CD4-positive, alpha-beta T cell treated with Interferon gamma for 1 hour (primary cell): ENCODE results near the gene DRP2.
"Not testable (repeated sequence)": the region's sequence is repeated elsewhere in the genome, so short reads cannot be mapped to it uniquely, and the experiment has no call there.

ENCODE experiments used
- DNase-seq: peaks from one replicate; pipeline ENCODE4 v3.0.0-alpha.2; 2020

DRP2 gene, protein sequence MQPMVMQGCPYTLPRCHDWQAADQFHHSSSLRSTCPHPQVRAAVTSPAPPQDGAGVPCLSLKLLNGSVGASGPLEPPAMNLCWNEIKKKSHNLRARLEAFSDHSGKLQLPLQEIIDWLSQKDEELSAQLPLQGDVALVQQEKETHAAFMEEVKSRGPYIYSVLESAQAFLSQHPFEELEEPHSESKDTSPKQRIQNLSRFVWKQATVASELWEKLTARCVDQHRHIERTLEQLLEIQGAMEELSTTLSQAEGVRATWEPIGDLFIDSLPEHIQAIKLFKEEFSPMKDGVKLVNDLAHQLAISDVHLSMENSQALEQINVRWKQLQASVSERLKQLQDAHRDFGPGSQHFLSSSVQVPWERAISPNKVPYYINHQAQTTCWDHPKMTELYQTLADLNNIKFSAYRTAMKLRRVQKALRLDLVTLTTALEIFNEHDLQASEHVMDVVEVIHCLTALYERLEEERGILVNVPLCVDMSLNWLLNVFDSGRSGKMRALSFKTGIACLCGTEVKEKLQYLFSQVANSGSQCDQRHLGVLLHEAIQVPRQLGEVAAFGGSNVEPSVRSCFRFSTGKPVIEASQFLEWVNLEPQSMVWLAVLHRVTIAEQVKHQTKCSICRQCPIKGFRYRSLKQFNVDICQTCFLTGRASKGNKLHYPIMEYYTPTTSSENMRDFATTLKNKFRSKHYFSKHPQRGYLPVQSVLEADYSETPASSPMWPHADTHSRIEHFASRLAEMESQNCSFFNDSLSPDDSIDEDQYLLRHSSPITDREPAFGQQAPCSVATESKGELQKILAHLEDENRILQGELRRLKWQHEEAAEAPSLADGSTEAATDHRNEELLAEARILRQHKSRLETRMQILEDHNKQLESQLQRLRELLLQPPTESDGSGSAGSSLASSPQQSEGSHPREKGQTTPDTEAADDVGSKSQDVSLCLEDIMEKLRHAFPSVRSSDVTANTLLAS

GRCh38 chrX:101219116-101219863, at the start of gene DRP2:
TSS of gene DRP2 (plus strand) at chrX:101219786. CDS start at chrX:101231648, 11,862 bp downstream.
- no peak for DNase-seq

DNA sequence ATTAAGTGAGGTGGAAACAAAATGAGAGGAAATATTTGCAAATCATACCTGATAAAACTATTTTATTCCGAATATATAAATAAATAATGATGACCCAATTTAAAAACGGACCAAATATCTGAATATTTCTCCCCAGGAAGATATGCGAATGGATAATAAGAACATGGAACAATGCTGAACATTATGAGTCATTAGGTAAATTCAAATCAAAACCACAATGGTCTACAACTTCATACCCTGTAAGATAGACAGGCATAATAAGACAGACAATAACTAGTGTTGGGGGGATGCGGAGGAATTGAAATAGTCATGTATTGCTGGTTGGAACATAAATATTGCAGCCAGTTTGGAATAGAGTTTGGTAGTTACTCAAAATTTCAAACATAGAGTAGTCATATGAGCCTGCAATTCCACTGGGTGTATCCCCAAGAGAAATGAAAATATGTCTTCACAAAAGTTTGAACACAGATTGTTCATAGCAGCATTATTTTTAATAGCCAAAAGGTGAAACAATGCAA, 47.6 kb upstream of the DRP2 start:
- no peak for DNase-seq

DNA sequence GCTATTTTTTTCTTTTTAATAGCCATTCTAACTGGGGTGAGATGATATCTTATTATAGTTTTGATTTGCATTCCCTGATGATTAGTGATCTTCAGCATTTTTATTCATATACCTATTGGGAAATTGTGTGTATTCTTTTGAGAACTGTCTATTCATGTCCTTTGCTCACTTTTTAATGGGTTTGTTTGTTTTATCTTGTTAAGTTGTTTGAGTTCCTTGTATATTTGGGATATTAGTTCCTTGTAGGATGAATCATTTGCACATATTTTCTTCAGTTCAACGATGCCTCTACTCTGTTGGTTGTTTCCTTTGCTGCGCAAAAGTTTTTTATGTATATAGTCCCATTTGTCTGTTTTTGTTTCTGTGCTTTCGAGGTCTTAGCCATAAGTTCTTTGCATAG, 43.1 kb upstream of the DRP2 start:
- no peak for DNase-seq

GRCh38 chrX:101184876-101185275, 34.7 kb upstream of the DRP2 start:
- DNase-seq = not testable (repeated sequence)

- DNase-seq = not testable (repeated sequence)
Observed at GRCh38 chrX:101187961-101188360, 31.6 kb upstream of the DRP2 start.

- no peak for DNase-seq
Observed at GRCh38 chrX:101190736-101191135, 28.9 kb upstream of the DRP2 start.

GRCh38 chrX:101191217-101191750, 28.3 kb upstream of the DRP2 start:
- no peak for DNase-seq

GRCh38 chrX:101195442-101196173, 24.0 kb upstream of the DRP2 start:
- no peak for DNase-seq

DNA sequence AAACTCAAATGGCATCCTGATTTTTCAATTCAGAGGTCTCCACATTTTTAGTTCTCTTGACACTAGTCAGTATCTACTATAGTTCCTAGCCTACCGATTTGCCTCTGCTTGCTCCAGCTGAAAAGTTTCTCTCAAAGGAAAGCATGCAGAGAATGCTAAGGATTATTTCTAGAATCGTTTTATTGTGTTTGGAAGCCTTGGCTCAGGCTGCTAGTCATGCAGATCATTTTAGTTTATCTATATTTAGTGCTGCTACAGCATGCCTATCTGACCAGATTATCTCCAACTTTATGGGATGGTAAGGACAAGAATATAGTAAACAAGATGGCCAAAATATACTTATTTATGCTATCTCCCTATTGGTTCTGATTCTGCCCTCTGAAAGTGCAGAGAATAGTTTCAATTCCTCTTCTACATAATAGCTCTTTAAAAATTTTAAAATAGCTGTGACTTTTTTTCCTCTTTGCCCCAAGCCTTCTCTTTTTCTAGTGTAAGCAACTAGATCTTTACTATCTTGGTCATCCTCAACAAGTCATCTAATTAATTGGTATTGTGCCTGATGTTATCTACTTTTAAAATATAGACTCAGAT, 15.7 kb upstream of the DRP2 start:
- DNase-seq = no peak

DNA sequence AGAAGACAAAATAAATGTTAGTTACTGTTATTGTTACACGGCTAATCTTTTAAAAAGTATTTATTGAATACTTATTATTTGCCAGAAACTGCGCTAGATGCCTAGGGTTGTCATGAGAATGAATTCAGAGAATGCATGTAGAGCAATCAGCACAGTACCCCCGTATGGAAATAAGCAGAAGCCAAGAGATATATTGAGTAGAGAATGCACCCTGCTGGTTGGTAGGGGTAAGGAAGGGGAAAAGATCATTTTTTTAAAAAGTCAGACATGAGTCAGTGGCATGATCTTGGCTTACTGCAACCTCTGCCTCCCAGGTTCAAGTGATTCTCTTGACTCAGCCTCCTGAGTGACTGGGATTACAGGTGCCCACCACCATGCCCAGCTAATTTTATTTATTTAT, 13.1 kb upstream of the DRP2 start:
- no peak for DNase-seq

DNA sequence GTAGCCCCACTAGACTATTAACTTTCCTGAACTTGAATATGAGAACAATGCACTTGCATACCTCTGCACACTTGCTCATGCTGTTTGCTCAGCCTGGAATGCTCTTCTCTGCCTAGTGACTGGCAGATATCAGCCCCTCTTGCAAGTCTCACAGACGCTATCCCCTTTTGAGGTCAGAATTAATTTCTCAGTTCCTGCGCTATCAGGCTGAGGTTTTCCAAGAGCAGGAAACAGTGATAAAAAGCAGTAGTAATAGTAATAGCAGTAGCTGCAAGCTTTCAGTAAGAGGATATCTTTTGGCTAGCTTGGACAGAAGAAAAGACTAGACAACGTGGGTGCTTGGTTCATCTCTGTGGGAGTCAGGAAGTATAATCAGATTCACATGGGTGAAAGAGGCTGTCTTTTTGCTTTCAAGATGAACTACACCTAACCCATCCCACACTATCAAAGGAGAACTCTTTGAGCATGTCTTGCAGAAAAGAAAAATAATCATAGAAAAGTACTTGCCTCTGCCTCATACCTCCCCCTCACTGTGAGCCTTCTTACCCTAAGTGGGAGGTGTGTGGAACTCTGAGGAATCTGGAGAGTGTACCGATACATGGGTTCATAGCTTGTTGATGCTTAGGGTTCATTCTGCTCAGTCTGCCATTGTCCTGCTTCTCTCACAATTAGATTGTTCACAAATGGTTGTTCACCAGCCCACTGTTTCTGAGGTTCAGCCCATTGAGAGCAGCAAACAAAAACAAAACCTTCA, 11.3 kb upstream of the DRP2 start:
- DNase-seq = no peak

DNA sequence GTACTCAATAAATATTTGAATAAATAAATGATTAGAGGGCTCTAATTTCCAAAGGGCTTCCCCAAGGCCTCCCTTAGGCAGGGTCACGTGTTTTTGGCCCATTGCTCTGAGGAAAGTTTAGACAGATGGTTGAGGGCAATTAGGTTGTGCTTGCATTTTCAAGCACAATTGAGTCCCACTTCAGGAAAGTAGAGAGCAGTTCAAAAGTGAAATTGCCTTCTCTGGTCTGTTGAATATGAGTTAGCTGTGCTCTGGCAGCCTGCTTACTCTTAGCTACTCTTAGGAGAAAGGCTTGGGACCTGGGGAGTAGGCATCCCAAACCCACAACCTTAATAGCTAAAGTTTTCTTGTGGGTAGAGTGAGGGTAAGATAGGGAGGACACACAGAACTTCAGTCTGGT, 9.0 kb upstream of the DRP2 start:
- DNase-seq = no peak

GRCh38 chrX:101217689-101218088, 1.9 kb upstream of the DRP2 start:
- DNase-seq = no peak

- DNase-seq = no peak
Observed at GRCh38 chrX:101219864-101220346, 319 bp downstream of the DRP2 start.

- no peak for DNase-seq
Observed at GRCh38 chrX:101220662-101221260, 1.2 kb downstream of the DRP2 start.

GRCh38 chrX:101223226-101223625, 3.6 kb downstream of the DRP2 start:
- DNase-seq = no peak

DNA sequence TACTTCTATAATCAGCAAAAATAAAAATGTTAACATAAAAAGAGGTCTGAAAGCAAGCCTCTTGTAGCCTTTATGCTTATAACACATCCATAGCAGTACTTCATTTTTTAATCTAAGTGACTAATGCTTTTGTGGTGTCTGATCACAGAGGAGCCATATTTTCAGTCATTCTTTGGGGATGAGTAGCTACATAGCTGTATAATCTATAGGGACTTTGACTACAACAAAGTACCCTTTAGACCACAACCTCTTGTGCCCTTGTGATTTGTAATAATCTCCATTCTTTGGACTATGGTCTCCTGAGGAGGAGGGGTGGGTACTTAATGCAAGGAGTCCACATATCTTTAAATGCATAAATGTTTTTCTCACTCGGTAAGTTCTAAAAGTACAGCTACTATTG, 9.6 kb downstream of the DRP2 start:
- no peak for DNase-seq

DNA sequence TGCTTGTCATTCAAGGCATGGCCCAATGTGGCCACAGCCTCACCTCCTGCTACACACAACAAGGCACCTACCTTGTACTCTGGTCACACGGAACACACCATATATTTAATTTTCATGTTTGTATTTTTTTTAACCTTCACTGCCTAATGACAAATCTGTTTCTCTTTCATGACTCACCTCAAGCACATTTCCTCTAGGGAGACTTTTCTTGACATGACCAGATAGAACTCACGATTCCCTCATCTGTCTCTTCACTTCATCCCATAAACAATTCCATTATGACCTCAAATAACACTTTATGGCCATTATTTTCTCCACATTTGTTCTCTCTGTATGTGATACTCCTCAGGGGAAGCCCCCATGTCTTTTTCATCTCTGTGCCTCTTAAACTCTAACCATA, 11.1 kb downstream of the DRP2 start:
- DNase-seq = no peak

DNA sequence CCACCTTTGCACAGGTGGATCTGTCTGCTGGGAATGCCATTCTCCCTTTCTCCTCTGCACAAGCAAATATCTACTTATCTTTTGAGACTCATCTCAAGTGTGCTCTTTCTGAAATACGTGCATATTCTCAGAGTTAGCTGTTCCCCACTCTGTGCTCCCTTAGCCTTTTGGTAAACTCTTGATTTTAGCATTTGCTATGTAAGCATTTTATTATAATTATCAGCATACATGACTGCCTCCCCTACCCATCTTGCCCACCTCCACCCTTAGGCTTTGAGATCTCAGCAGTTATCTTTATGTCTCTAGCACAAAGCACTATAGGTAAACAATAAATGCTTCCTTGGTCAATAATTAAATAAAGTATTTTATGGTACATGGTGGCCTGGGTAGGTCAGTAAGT, 11.5 kb downstream of the DRP2 start:
- no peak for DNase-seq

DNA sequence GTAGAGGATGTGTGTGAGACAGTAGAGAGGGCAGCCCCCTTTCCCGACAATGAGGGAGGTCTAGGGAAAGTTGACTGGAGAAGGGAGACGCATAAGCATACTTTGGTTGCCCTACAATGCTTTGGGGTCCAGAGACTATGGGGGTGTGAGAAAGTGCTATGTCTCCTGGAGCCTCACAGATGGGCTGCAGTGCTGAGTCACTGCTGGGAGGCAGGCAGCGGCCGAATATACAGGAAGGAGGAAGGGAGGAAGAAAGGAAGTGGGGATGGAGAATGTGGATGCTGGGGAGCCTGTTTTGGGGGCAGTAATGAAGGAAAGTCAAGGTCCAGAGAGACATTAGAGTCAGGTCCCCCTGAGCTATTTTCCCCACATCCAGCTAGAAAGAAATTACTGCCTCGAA, 12.7 kb downstream of the DRP2 start:
- no peak for DNase-seq
